Stimulated activated CD8-positive, alpha-beta memory T cell treated with anti-CD3 and anti-CD28 coated beads, Interleukin-2, amount 100 ng/mL, for 1 hour (primary cell): ENCODE results near the gene FOXI3.

ENCODE experiments used
- DNase-seq, 2 donors: peaks; one replicate each; pipeline ENCODE4 v3.0.0-alpha.2; 2020; ENCODE audit warnings: low read depth in 2 of 2

FOXI3 gene

GRCh38 chr2:88452565-88452905 lies at the start of gene FOXI3:
TSS of gene FOXI3 (minus strand) at chr2:88452693. CDS start at chr2:88452535, 158 bp downstream.
- DNase-seq: no peak

- DNase-seq: no peak
Measured at GRCh38 chr2:88500691-88501090, 48.2 kb upstream of the FOXI3 start.

GRCh38 chr2:88499204-88499603 lies 46.7 kb upstream of the FOXI3 start:
- DNase-seq: no peak

GRCh38 chr2:88493481-88493880 lies 41.0 kb upstream of the FOXI3 start:
- DNase-seq: no peak

- no peak for DNase-seq
Measured at GRCh38 chr2:88492002-88492401, 39.5 kb upstream of the FOXI3 start.

- no peak for DNase-seq
Measured at GRCh38 chr2:88489181-88489580, 36.7 kb upstream of the FOXI3 start.

- DNase-seq: no peak
Measured at GRCh38 chr2:88483200-88483599, 30.7 kb upstream of the FOXI3 start.

GRCh38 chr2:88481691-88482336 lies 29.3 kb upstream of the FOXI3 start:
- DNase-seq: no peak

GRCh38 chr2:88472811-88473210 lies 20.3 kb upstream of the FOXI3 start:
- DNase-seq: no peak

- DNase-seq: no peak
Measured at GRCh38 chr2:88471083-88471942, 18.8 kb upstream of the FOXI3 start.

- DNase-seq: no peak
Measured at GRCh38 chr2:88469202-88470114, 17.0 kb upstream of the FOXI3 start.

GRCh38 chr2:88464153-88464552 lies 11.7 kb upstream of the FOXI3 start:
- no peak for DNase-seq

- no peak for DNase-seq
Measured at GRCh38 chr2:88458633-88459032, 6.1 kb upstream of the FOXI3 start.

- DNase-seq: no peak
Measured at GRCh38 chr2:88452980-88453582, 588 bp upstream of the FOXI3 start.

GRCh38 chr2:88451811-88452564 lies 505 bp downstream of the FOXI3 start:
- DNase-seq: no peak

GRCh38 chr2:88450925-88451810 lies 1.3 kb downstream of the FOXI3 start:
- DNase-seq: no peak

- DNase-seq: no peak
Measured at GRCh38 chr2:88450186-88450585, 2.3 kb downstream of the FOXI3 start.

- DNase-seq: no peak
Measured at GRCh38 chr2:88448248-88448647, 4.2 kb downstream of the FOXI3 start.

- DNase-seq: no peak
Measured at GRCh38 chr2:88443353-88443938, 9.0 kb downstream of the FOXI3 start.

- DNase-seq: no peak
Measured at GRCh38 chr2:88442473-88442872, 10.0 kb downstream of the FOXI3 start.
